Measurements from ENCODE around the gene AKAP17A. TPM values are rescaled to one million over a fixed set of nuclear protein-coding genes. Genes with fewer than 3 reads are reported as not detected.

The AKAP17A gene
- total RNA-seq, 1 experiment from 2014 or later, result 35.4 TPM

- H3K4me2 ChIP-seq (ENCODE audit: low read length), result no peak overlapping the region
- ChIA-PET CTCF (no interaction called here), POLR2A (no interaction called here), RAD21 (ENCODE audit: low non-redundant PET in 1 of 2, low total read pairs in 2 of 2, uncharacterized antibody in 2 of 2, unreplicated experiment in 2 of 2) (no interaction called here)
- no peak overlapping the region for H3K9ac ChIP-seq (ENCODE audit: low read length)
- peaks cover 3 to 21% of the 10 kb centered on the region in 2 experiments; a peak in 3 of 4 replicates for H3K4me1 ChIP-seq (ENCODE audit: control insufficient read depth in 1 of 2, insufficient read depth in 2 of 2, low read length in 2 of 2)
- H4K20me1 ChIP-seq (ENCODE audit: insufficient read depth), result no peaks in the 10 kb centered on the region
- H3K9me2 ChIP-seq (ENCODE audit: insufficient read depth), result no peaks in the 10 kb centered on the region
- peaks cover 5% of the 10 kb centered on the region for H3K79me2 ChIP-seq (ENCODE audit: insufficient read depth, low read length)
- no peak for DNase-seq (ENCODE audit: low read depth, low spot score)
- H3K36me3 ChIP-seq (ENCODE audit: control insufficient read depth in 1 of 2, insufficient read depth in 2 of 2, low read length in 2 of 2), result no peaks in the 10 kb centered on the region
- TF ChIP-seq FOSL1 (IDR thresholded peaks at IDR 0.05; ENCODE audit: low read depth) (no peak), REST (IDR thresholded peaks at IDR 0.05; ENCODE audit: low read depth) (no peak), ZFX (IDR thresholded peaks at IDR 0.05) (no peak), SRF (IDR thresholded peaks at IDR 0.05; ENCODE audit: low read depth) (no peak), POLR2A (IDR thresholded peaks at IDR 0.05; ENCODE audit: borderline replicate concordance, extremely low read depth, insufficient read depth, insufficient read length) (no peak), RAD21 (IDR thresholded peaks at IDR 0.05; ENCODE audit: low read depth) (no peak), CTCF (IDR thresholded peaks at IDR 0.05 in 2 of 3, conservative IDR thresholded peaks at IDR 0.05 in 1 of 3; ENCODE audit: borderline replicate concordance in 1 of 3, insufficient read depth in 1 of 3, low read depth in 2 of 3, low read length in 2 of 3) (no peak), ATF3 (IDR thresholded peaks at IDR 0.05) (no peak), CBX3 (IDR thresholded peaks at IDR 0.05; ENCODE audit: low read depth) (no peak), EZH2 (IDR thresholded peaks at IDR 0.05) (no peak), TCF7L2 (IDR thresholded peaks at IDR 0.05; ENCODE audit: borderline replicate concordance, extremely low read depth, insufficient read depth, insufficient read length) (no peak), ZBTB33 (IDR thresholded peaks at IDR 0.05; ENCODE audit: extremely low read depth, insufficient replicate concordance, low read length) (no peak), MAX (IDR thresholded peaks at IDR 0.05) (no peak), JUND (IDR thresholded peaks at IDR 0.05) (no peak)
- no peak for ATAC-seq
- BruUV-seq (replicated peaks), result no TSS peak
- H3K27ac ChIP-seq (ENCODE audit: low read depth, low read length), result no peak overlapping the region
- no peaks in the 10 kb centered on the region for H3K9me3 ChIP-seq (ENCODE audit: control insufficient read depth in 1 of 2, insufficient read depth in 1 of 2, low read depth in 1 of 2, low read length in 2 of 2)
- H3K4me3 ChIP-seq (replicated peaks in 1 of 2; ENCODE audit: low read depth in 1 of 2, low read length in 2 of 2), result no peak overlapping the region
- intact Hi-C loops (cut with micrococcal nuclease), result no loop called here
- no peaks in the 10 kb centered on the region for H3K27me3 ChIP-seq (ENCODE audit: insufficient read depth, low read length)
- H2AFZ ChIP-seq (ENCODE audit: low read depth, low read length, poor library complexity, severe bottlenecking), result peak overlapping the region; percentile 2
These were observed 4.2 kb upstream of the AKAP17A start for GRCh38 chrX:1587161-1587560.
